HCT116 (cell line): ENCODE results near the gene SRGAP1. TPM values are rescaled to one million over a fixed set of nuclear protein-coding genes. Genes with fewer than 3 reads are reported as not detected.

Source experiments
- ATAC-seq: fragments of 200-7000 bp; cut with Tn5 transposase; 2 replicates; pipeline ENCODE4 v1.9.1; 2020; ENCODE audit warnings: mild to moderate bottlenecking, moderate library complexity
- BruUV-seq: library from RNA; stranded (reverse); fragments of 400-500 nt; replicated peaks from 2 replicates; lab custom pipeline; 2021; lab: Mats Ljungman, UMichigan
- CTCF ChIA-PET: fragments of 300-600 bp; sonication (Branson Sonifier 250); formaldehyde crosslinking; loops from one replicate; lab custom pipeline; 2021; ENCODE audit warnings: antibody characterized with exemption; lab: Charles Lee
- POLR2A ChIA-PET: fragments of 300-600, 350-600 bp; sonication (Branson Sonifier 250); formaldehyde crosslinking; loops from one replicate; lab custom pipeline; 2021; ENCODE audit warnings: antibody characterized with exemption; lab: Charles Lee
- RAD21 ChIA-PET, 2 experiments: fragments of 300-600 bp; sonication (Branson Sonifier 250); formaldehyde crosslinking; loops; one replicate each; lab custom pipeline; 2023; ENCODE audit warnings: low total read pairs in 2 of 2; ENCODE audit not compliant: uncharacterized antibody in 2 of 2, unreplicated experiment in 2 of 2, low non-redundant PET in 1 of 2; lab: Charles Lee
- DNase-seq: peaks from one replicate; pipeline ENCODE4 v3.0.0-alpha.2; 2010; ENCODE audit warnings: low read depth, low spot score
- H2AFZ ChIP-seq: fragments of 200-600 bp; shearing (Covaris generic), sonication (generic); 2 replicates; pipeline ENCODE4 v1.6.1; 2017; ENCODE audit warnings: low read depth, mixed run types, mixed read lengths, antibody characterized with exemption, low read length; ENCODE audit not compliant: poor library complexity, severe bottlenecking
- H3K27ac ChIP-seq: 2 replicates; pipeline ENCODE4 v1.5.1; 2012; ENCODE audit warnings: low read depth, low read length
- H3K27me3 ChIP-seq: fragments of 200-600 bp; sonication (generic); 2 replicates; pipeline ENCODE4 v1.6.1; 2016; ENCODE audit warnings: mixed run types, low read length, mixed read lengths; ENCODE audit not compliant: insufficient read depth
- H3K36me3 ChIP-seq, 2 experiments: fragments of 200-500 bp in 1 of 2; fragments of 200-600 bp in 1 of 2; sonication (Bioruptor generic) in 1 of 2; sonication (generic) in 1 of 2; 2 replicates each; pipeline versions ENCODE4 v1.5.1 to v1.6.1; 2014 to 2016; ENCODE audit warnings: low read length in 2 of 2, inconsistent platforms in 1 of 2, mixed read lengths in 1 of 2, mixed run types in 1 of 2; ENCODE audit not compliant: insufficient read depth in 2 of 2, control insufficient read depth in 1 of 2
- H3K4me1 ChIP-seq, 2 experiments: fragments of 200-600 bp in 1 of 2; sonication (generic) in 1 of 2; 2 replicates each; pipeline versions ENCODE4 v1.5.1 to v1.6.1; 2012 to 2017; ENCODE audit warnings: low read length in 2 of 2, inconsistent platforms in 1 of 2, mild to moderate bottlenecking in 1 of 2, mixed read lengths in 1 of 2, mixed run types in 1 of 2, moderate library complexity in 1 of 2; ENCODE audit not compliant: insufficient read depth in 2 of 2, control insufficient read depth in 1 of 2
- H3K4me2 ChIP-seq: fragments of 200-600 bp; sonication (generic); 2 replicates; pipeline ENCODE4 v1.6.1; 2017; ENCODE audit warnings: mixed run types, low read length, mixed read lengths
- H3K4me3 ChIP-seq, 2 experiments: fragments of 200-600 bp in 1 of 2; sonication (generic) in 1 of 2; replicated peaks in 1 of 2; 2 replicates each; pipeline ENCODE4 v1.5.1; 2011 to 2016; ENCODE audit warnings: low read length in 2 of 2, control low read depth in 1 of 2, low read depth in 1 of 2, mild to moderate bottlenecking in 1 of 2, mixed read lengths in 1 of 2, mixed run types in 1 of 2
- H3K79me2 ChIP-seq: fragments of 200-600 bp; sonication (generic); 2 replicates; pipeline ENCODE4 v1.6.1; 2017; ENCODE audit warnings: mild to moderate bottlenecking, mixed run types, low read length, moderate library complexity, mixed read lengths; ENCODE audit not compliant: insufficient read depth
- H3K9ac ChIP-seq: fragments of 200-600 bp; sonication (generic); 2 replicates; pipeline ENCODE4 v1.6.1; 2016; ENCODE audit warnings: low read length, mixed read lengths
- H3K9me2 ChIP-seq: fragments of 200-600 bp; sonication (generic), shearing (Covaris generic); 2 replicates; pipeline ENCODE4 v1.6.1; 2017; ENCODE audit warnings: mixed run types, mild to moderate bottlenecking, moderate library complexity; ENCODE audit not compliant: insufficient read depth
- H3K9me3 ChIP-seq, 2 experiments: fragments of 200-500 bp in 1 of 2; fragments of 200-600 bp in 1 of 2; sonication (Bioruptor generic) in 1 of 2; sonication (generic) in 1 of 2; 2 replicates each; pipeline ENCODE4 v1.6.1; 2014 to 2017; ENCODE audit warnings: low read length in 2 of 2, mixed read lengths in 2 of 2, inconsistent platforms in 1 of 2, low read depth in 1 of 2, mild to moderate bottlenecking in 1 of 2, mixed run types in 1 of 2, moderate library complexity in 1 of 2; ENCODE audit not compliant: control insufficient read depth in 1 of 2, insufficient read depth in 1 of 2
- H4K20me1 ChIP-seq: fragments of 200-600 bp; sonication (generic), shearing (Covaris generic); 2 replicates; pipeline ENCODE4 v1.6.1; 2017; ENCODE audit warnings: mixed run types, mild to moderate bottlenecking, moderate library complexity; ENCODE audit not compliant: insufficient read depth
- CTCF ChIP-seq, 3 experiments: fragments of 200-600 bp in 1 of 3; sonication (generic) in 1 of 3; IDR thresholded peaks in 2 of 3; conservative IDR thresholded peaks in 1 of 3; 2 replicates each; pipeline ENCODE4 v1.5.1; 2012 to 2017; ENCODE audit warnings: low read depth in 2 of 3, low read length in 2 of 3, antibody characterized with exemption in 1 of 3, borderline replicate concordance in 1 of 3, control low read depth in 1 of 3, mild to moderate bottlenecking in 1 of 3, mixed read lengths in 1 of 3, mixed run types in 1 of 3, moderate library complexity in 1 of 3; ENCODE audit not compliant: insufficient read depth in 1 of 3
- EGR1 ChIP-seq: IDR thresholded peaks from 2 replicates; pipeline ENCODE4 v1.6.1; 2012; ENCODE audit warnings: low read depth
- ELF1 ChIP-seq: IDR thresholded peaks from 2 replicates; pipeline ENCODE4 v1.6.1; 2012; ENCODE audit warnings: low read depth, borderline replicate concordance
- EZH2 ChIP-seq: fragments of 200-600 bp; sonication (generic); IDR thresholded peaks from 2 replicates; pipeline ENCODE4 v1.6.1; 2017; ENCODE audit warnings: antibody characterized with exemption, mixed run types
- EZH2phosphoT487 ChIP-seq: fragments of 200-600 bp; IDR thresholded peaks from 2 replicates; pipeline ENCODE4 v1.6.1; 2018; ENCODE audit warnings: antibody characterized with exemption, borderline replicate concordance
- FOSL1 ChIP-seq: IDR thresholded peaks from 2 replicates; pipeline ENCODE4 v1.6.1; 2012; ENCODE audit warnings: low read depth
- JUND ChIP-seq: IDR thresholded peaks from 2 replicates; pipeline ENCODE4 v1.6.1; 2012
- POLR2A ChIP-seq: IDR thresholded peaks from 2 replicates; pipeline ENCODE4 v1.7.0; 2011; ENCODE audit warnings: borderline replicate concordance; ENCODE audit not compliant: insufficient read depth, insufficient read length; ENCODE audit errors: extremely low read depth
- POLR2AphosphoS5 ChIP-seq: IDR thresholded peaks from 2 replicates; pipeline ENCODE4 v1.6.1; 2011; ENCODE audit warnings: mild to moderate bottlenecking, low read depth, low read length, moderate library complexity
- REST ChIP-seq: IDR thresholded peaks from 2 replicates; pipeline ENCODE4 v1.6.1; 2012; ENCODE audit warnings: low read depth
- SIN3A ChIP-seq: IDR thresholded peaks from 2 replicates; pipeline ENCODE4 v1.6.1; 2012; ENCODE audit warnings: low read depth
- SP1 ChIP-seq: IDR thresholded peaks from 2 replicates; pipeline ENCODE4 v1.6.1; 2012; ENCODE audit warnings: low read depth
- YY1 ChIP-seq: IDR thresholded peaks from 2 replicates; pipeline ENCODE4 v1.6.1; 2011; ENCODE audit warnings: low read length, low read depth, moderate library complexity, mild to moderate bottlenecking; ENCODE audit not compliant: insufficient replicate concordance; ENCODE audit errors: extremely low read depth
- ZFX ChIP-seq: fragments of 450-650 bp; IDR thresholded peaks from 2 replicates; pipeline ENCODE4 v1.6.1; 2017
- ZNF274 ChIP-seq: fragments of 200-500 bp; sonication (Bioruptor generic); IDR thresholded peaks from 2 replicates; pipeline ENCODE4 v1.6.1; 2014; ENCODE audit warnings: mild to moderate bottlenecking, low read depth, low read length, inconsistent platforms
- intact Hi-C: fragments of 100-400 bp; cut with micrococcal nuclease; formaldehyde crosslinking; loops from 2 replicates; pipeline ENCODE4 v1.10.0; 2022
- total RNA-seq: library from RNA; stranded (reverse); gene quantifications from one replicate; pipeline ENCODE4 v1.2.1, GENCODE V29; 2021; ENCODE audit not compliant: unreplicated experiment
- TF ChIP-seq, protein P1 (sequence below): IDR thresholded peaks from 2 replicates; pipeline ENCODE4 v1.6.1; 2012
- TF ChIP-seq, protein P2 (sequence below): IDR thresholded peaks from 2 replicates; pipeline ENCODE4 v1.6.1; 2012

SRGAP1 gene
- total RNA-seq, 1 experiment from 2014 or later, result 16.6 TPM

GRCh38 chr12:63909746-63910145 lies 65.2 kb downstream of the SRGAP1 start:
- Histone ChIP-seq H3K4me1 (peaks cover 13 to 28% of the 10 kb centered on the region in 2 experiments; a peak in 3 of 4 replicates), H3K36me3 (no peaks in the 10 kb centered on the region), H4K20me1 (peaks cover 5% of the 10 kb centered on the region; the same call in 1 of the 2 replicates), H3K4me3 (no peak overlapping the region), H3K9me3 (no peaks in the 10 kb centered on the region), H3K9ac (no peak overlapping the region), H3K27me3 (no peaks in the 10 kb centered on the region), H3K4me2 (no peak overlapping the region), H3K27ac (no peak overlapping the region), H3K9me2 (no peaks in the 10 kb centered on the region), H3K79me2 (peaks cover 66% of the 10 kb centered on the region), H2AFZ (no peak overlapping the region)
- TF ChIP-seq POLR2A (no peak), ZNF274 (no peak), ZFX (no peak), EZH2phosphoT487 (no peak), SIN3A (no peak), REST (no peak), FOSL1 (no peak), CTCF (IDR thresholded peaks at IDR 0.05 in 2 of 3, conservative IDR thresholded peaks at IDR 0.05 in 1 of 3; ENCODE audit: borderline replicate concordance in 1 of 3, insufficient read depth in 1 of 3, low read depth in 2 of 3, low read length in 2 of 3) (no peak), EGR1 (no peak), JUND (no peak), YY1 (no peak), POLR2AphosphoS5 (no peak), ELF1 (no peak), EZH2 (no peak), SP1 (no peak)
- TF ChIP-seq, protein P1, sequence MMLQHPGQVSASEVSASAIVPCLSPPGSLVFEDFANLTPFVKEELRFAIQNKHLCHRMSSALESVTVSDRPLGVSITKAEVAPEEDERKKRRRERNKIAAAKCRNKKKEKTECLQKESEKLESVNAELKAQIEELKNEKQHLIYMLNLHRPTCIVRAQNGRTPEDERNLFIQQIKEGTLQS, result no peak
- TF ChIP-seq, protein P2, sequence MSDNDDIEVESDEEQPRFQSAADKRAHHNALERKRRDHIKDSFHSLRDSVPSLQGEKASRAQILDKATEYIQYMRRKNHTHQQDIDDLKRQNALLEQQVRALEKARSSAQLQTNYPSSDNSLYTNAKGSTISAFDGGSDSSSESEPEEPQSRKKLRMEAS, result no peak
- no peak for ATAC-seq
- intact Hi-C loops, result loop anchor here (10.0 kb wide), 1 partner anchor 315 kb away; the partner anchor contains the start of gene KICS2
- no peak for DNase-seq
- RAD21 ChIA-PET, result no interaction called here
- no TSS peak for BruUV-seq
- POLR2A ChIA-PET, result no interaction called here
- CTCF ChIA-PET, result no interaction called here
